PC-3 (cell line): ENCODE data around the gene HDGFL3. TPM values are rescaled to one million over a fixed set of nuclear protein-coding genes. Genes with fewer than 3 reads are reported as not detected.
A peak's percentile ranks its signal among the peaks of the same experiment; 100 is the strongest.

ENCODE experiments used
- ATAC-seq: fragments of 200-7000 bp; cut with Tn5 transposase; 2 replicates; pipeline ENCODE4 v1.9.1; 2020; ENCODE audit warnings: mild to moderate bottlenecking, moderate library complexity
- BruUV-seq: library from RNA; stranded (reverse); fragments of 400-500 nt; replicated peaks from 2 replicates; lab custom pipeline; 2021; lab: Mats Ljungman, UMichigan
- CTCF ChIA-PET: fragments of 300-600 bp; sonication (Branson Sonifier 250); formaldehyde crosslinking; loops from one replicate; lab custom pipeline; 2022; ENCODE audit warnings: antibody characterized with exemption; lab: Charles Lee
- POLR2A ChIA-PET: fragments of 300-600 bp; sonication (Branson Sonifier 250); formaldehyde crosslinking; loops from one replicate; lab custom pipeline; 2022; ENCODE audit warnings: antibody characterized with exemption; ENCODE audit not compliant: unreplicated experiment; lab: Charles Lee
- DNase-seq: peaks from one replicate; pipeline ENCODE4 v3.0.0-alpha.2; 2015
- H2AFZ ChIP-seq: fragments of 300-600 bp; sonication (generic); 2 replicates; pipeline ENCODE4 v1.6.0; 2016; ENCODE audit warnings: antibody characterized with exemption, low read length
- H3F3A ChIP-seq: fragments of 300-600 bp; sonication (generic); one replicate; pipeline ENCODE4 v1.6.0; 2017; ENCODE audit warnings: antibody characterized with exemption, low read length, control low read depth, mild to moderate bottlenecking; ENCODE audit not compliant: unreplicated experiment
- H3K27ac ChIP-seq: fragments of 300-600 bp; sonication (generic); 2 replicates; pipeline ENCODE4 v1.5.1; 2016; ENCODE audit warnings: mild to moderate bottlenecking, low read length
- H3K27me3 ChIP-seq: fragments of 300-600 bp; sonication (generic); 2 replicates; pipeline ENCODE4 v1.6.1; 2016; ENCODE audit warnings: low read length, mixed read lengths
- H3K36me3 ChIP-seq: fragments of 300-600 bp; sonication (generic); 2 replicates; pipeline ENCODE4 v1.6.1; 2016; ENCODE audit warnings: low read depth, mixed run types, low read length, mixed read lengths
- H3K4me1 ChIP-seq: fragments of 300-600 bp; sonication (generic); 2 replicates; pipeline ENCODE4 v1.5.1; 2016; ENCODE audit warnings: low read length; ENCODE audit not compliant: insufficient read depth
- H3K4me2 ChIP-seq: fragments of 300-600 bp; sonication (generic); 2 replicates; pipeline ENCODE4 v1.6.0; 2016; ENCODE audit warnings: low read length
- H3K4me3 ChIP-seq: fragments of 300-600 bp; sonication (generic); 2 replicates; pipeline ENCODE4 v1.5.1; 2016; ENCODE audit warnings: mild to moderate bottlenecking, low read length, mixed read lengths
- H3K79me2 ChIP-seq: fragments of 300-600 bp; sonication (generic); 2 replicates; pipeline ENCODE4 v1.6.1; 2017; ENCODE audit warnings: low read length, mixed read lengths
- H3K9ac ChIP-seq: fragments of 300-600 bp; sonication (generic); 2 replicates; pipeline ENCODE4 v1.6.0; 2016; ENCODE audit warnings: mild to moderate bottlenecking, low read length
- H3K9me2 ChIP-seq: fragments of 300-600 bp; sonication (generic); replicated peaks from 2 replicates; pipeline ENCODE4 v1.6.1; 2016; ENCODE audit warnings: mixed run types, low read length, mixed read lengths
- H3K9me3 ChIP-seq: fragments of 300-600 bp; sonication (generic); 2 replicates; pipeline ENCODE4 v1.6.1; 2016; ENCODE audit warnings: low read length, mixed read lengths
- H4K20me1 ChIP-seq: fragments of 300-600 bp; sonication (generic); 2 replicates; pipeline ENCODE4 v1.6.1; 2016; ENCODE audit warnings: low read length, mixed read lengths
- EZH2 ChIP-seq: fragments of 300-600 bp; sonication (generic); IDR thresholded peaks from one replicate; pipeline ENCODE4 v1.6.1; 2017; ENCODE audit warnings: antibody characterized with exemption, mild to moderate bottlenecking, low read length; ENCODE audit not compliant: unreplicated experiment
- EZH2phosphoT487 ChIP-seq: fragments of 300-600 bp; sonication (generic); IDR thresholded peaks from 2 replicates; pipeline ENCODE4 v1.6.1; 2018; ENCODE audit warnings: mild to moderate bottlenecking, antibody characterized with exemption, low read length, borderline replicate concordance
- intact Hi-C: fragments of 100-400 bp; cut with micrococcal nuclease; formaldehyde crosslinking; loops from 2 replicates; pipeline ENCODE4 v1.9.0; 2023
- total RNA-seq: library from RNA; depleted of rRNA; stranded (reverse); fragments of >200 nt; gene quantifications from 2 replicates; pipeline ENCODE4 v1.2.3, GENCODE V29; 2014
- TF ChIP-seq, protein P1 (sequence below): fragments of 300-600 bp; sonication (generic); conservative IDR thresholded peaks from 2 replicates; pipeline ENCODE4 v1.5.1; 2017; ENCODE audit warnings: antibody characterized with exemption, low read depth, mild to moderate bottlenecking, low read length

Gene HDGFL3
- total RNA-seq, 1 experiment from 2014 or later = 38.4 TPM

DNA sequence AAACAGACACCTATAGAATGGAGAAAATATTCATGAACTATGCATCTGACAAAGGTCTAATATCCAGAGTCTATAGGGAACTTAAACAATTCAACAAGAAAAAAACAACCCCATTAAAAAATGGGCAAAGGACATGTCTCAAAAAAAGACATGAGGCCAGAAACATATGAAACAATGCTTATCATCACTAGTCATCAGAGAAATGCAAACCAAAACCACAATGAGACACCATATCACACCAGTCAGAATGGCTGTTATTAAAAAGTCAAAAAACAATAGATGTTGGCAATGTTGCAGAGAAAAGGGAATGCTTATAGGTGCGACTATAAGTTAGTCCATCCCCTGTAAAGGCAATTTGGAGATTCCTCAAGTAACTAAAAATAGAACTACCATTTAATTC lies 11.4 kb upstream of the HDGFL3 start:
- no peak overlapping the region for H3K27ac ChIP-seq
- no peaks in the 10 kb centered on the region for H3K9me2 ChIP-seq
- H4K20me1 ChIP-seq = no peaks in the 10 kb centered on the region
- no peak overlapping the region for H3K4me2 ChIP-seq
- H3K36me3 ChIP-seq = no peaks in the 10 kb centered on the region
- BruUV-seq = no TSS peak
- POLR2A ChIA-PET = no interaction called here
- H3K4me1 ChIP-seq = no peaks in the 10 kb centered on the region
- CTCF ChIA-PET = no interaction called here
- H3K79me2 ChIP-seq = no peaks in the 10 kb centered on the region
- intact Hi-C loops = no loop called here
- no peaks in the 10 kb centered on the region for H3K9me3 ChIP-seq
- H2AFZ ChIP-seq = no peak overlapping the region
- TF ChIP-seq, protein P1, sequence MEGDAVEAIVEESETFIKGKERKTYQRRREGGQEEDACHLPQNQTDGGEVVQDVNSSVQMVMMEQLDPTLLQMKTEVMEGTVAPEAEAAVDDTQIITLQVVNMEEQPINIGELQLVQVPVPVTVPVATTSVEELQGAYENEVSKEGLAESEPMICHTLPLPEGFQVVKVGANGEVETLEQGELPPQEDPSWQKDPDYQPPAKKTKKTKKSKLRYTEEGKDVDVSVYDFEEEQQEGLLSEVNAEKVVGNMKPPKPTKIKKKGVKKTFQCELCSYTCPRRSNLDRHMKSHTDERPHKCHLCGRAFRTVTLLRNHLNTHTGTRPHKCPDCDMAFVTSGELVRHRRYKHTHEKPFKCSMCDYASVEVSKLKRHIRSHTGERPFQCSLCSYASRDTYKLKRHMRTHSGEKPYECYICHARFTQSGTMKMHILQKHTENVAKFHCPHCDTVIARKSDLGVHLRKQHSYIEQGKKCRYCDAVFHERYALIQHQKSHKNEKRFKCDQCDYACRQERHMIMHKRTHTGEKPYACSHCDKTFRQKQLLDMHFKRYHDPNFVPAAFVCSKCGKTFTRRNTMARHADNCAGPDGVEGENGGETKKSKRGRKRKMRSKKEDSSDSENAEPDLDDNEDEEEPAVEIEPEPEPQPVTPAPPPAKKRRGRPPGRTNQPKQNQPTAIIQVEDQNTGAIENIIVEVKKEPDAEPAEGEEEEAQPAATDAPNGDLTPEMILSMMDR = no peak
- TF ChIP-seq EZH2phosphoT487 (no peak), EZH2 (no peak)
- no peaks in the 10 kb centered on the region for H3K27me3 ChIP-seq
- no peak overlapping the region for H3K9ac ChIP-seq
- no peaks in the 10 kb centered on the region for H3F3A ChIP-seq
- no peak overlapping the region for H3K4me3 ChIP-seq
- ATAC-seq = no peak
- peak; percentile 15 for DNase-seq

DNA sequence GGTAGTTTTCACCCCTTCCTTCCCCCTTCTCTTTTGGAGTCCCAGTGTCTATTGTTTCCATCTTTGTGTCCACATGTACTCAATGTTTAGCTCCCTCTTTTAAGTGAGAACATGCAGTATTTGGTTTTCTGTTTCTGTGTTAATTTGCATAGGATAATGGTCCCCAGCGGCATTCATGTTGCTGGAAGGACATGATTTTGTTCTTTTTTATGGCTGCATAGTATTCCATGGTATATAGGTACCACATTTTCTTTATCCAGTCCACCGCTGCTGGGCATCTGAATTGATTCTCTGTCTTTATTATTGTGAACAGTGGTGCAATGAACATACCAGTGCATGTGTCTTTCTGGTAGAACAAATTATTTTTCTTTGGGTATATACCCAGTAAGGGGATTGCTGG lies 7.7 kb upstream of the HDGFL3 start:
- Histone ChIP-seq H3K79me2 (no peaks in the 10 kb centered on the region), H3K4me3 (no peak overlapping the region), H3F3A (peaks cover 4% of the 10 kb centered on the region), H3K27ac (no peak overlapping the region), H2AFZ (no peak overlapping the region), H4K20me1 (no peaks in the 10 kb centered on the region), H3K27me3 (no peaks in the 10 kb centered on the region), H3K9ac (no peak overlapping the region), H3K4me1 (peaks cover 10% of the 10 kb centered on the region), H3K9me3 (no peaks in the 10 kb centered on the region), H3K36me3 (no peaks in the 10 kb centered on the region), H3K4me2 (no peak overlapping the region), H3K9me2 (no peaks in the 10 kb centered on the region)
- DNase-seq (no peak), ATAC-seq (no peak)
- BruUV-seq = no TSS peak
- ChIA-PET POLR2A (no interaction called here), CTCF (no interaction called here)
- no peak for TF ChIP-seq EZH2
- TF ChIP-seq, protein P1 = no peak
- no peak for TF ChIP-seq EZH2phosphoT487
- intact Hi-C loops = no loop called here

GRCh38 chr15:83210619-83211018 lies 3.0 kb upstream of the HDGFL3 start:
- H3K4me3 ChIP-seq = no peak overlapping the region
- ATAC-seq (peak; percentile 38), DNase-seq (peak; percentile 96)
- BruUV-seq = no TSS peak
- H3K27ac ChIP-seq = no peak overlapping the region
- TF ChIP-seq EZH2phosphoT487 (no peak), EZH2 (no peak)
- TF ChIP-seq, protein P1 = no peak
- no peak overlapping the region for H2AFZ ChIP-seq
- H3F3A ChIP-seq = peaks cover 4% of the 10 kb centered on the region
- CTCF ChIA-PET = interaction anchor here (0.5 kb wide), 1 partner anchor 141 kb away, joined by 5 read pairs; no protein-coding TSS in a partner anchor
- H3K36me3 ChIP-seq = no peaks in the 10 kb centered on the region
- H3K79me2 ChIP-seq = peaks cover 17% of the 10 kb centered on the region
- intact Hi-C loops = no loop called here
- no peaks in the 10 kb centered on the region for H3K9me3 ChIP-seq
- no peaks in the 10 kb centered on the region for H3K27me3 ChIP-seq
- H3K4me1 ChIP-seq = peaks cover 22% of the 10 kb centered on the region
- POLR2A ChIA-PET = interaction anchor here (0.6 kb wide), 1 partner anchor 201 kb away, joined by 3 read pairs; no protein-coding TSS in a partner anchor
- H4K20me1 ChIP-seq = no peaks in the 10 kb centered on the region
- H3K4me2 ChIP-seq = peak overlapping the region; percentile 54
- H3K9ac ChIP-seq = no peak overlapping the region
- H3K9me2 ChIP-seq = no peaks in the 10 kb centered on the region
